ENCODE results near the gene PTK6. TPM values are rescaled to one million over a fixed set of nuclear protein-coding genes. Genes with fewer than 3 reads are reported as not detected.
A peak's percentile ranks its signal among the peaks of the same experiment; 100 is the strongest.

The PTK6 gene
- total and polyA plus RNA-seq, 4 donors: 0.06 to 2.1 (median 1.1) TPM; not detected in 1

DNA sequence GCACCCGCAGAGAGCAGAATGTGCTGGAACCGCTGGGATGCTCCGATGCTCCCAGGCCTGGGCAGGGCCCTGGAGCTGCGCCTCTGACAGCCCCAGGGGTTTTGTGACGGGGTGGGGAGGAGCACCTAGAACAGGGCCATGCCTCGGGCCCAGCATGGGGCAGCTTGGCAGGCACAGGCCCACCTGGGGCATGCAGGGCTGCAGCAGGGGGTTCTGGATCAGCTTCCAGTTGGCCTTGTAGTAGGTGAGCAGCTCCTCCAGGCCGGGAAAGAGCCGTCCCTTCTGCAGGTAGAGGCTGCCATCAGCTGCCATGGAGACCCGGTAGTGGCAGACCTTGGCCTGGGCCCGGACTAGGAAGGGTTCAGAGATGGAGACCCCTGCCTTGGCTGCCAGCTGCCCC, 6.0 kb upstream of the PTK6 start:
- H3K27ac ChIP-seq (ENCODE audit: low read depth, low read length): no peak overlapping the region
- H3K36me3 ChIP-seq (ENCODE audit: control insufficient read depth, insufficient read depth, low read length): no peaks in the 10 kb centered on the region
- no peak overlapping the region for H3K4me3 ChIP-seq (ENCODE audit: low read depth, low read length)
- 82% methylated on average over 10 of the region's 10 CpGs for WGBS (ENCODE audit: insufficient coverage)
- H3K27me3 ChIP-seq (ENCODE audit: control insufficient read depth, insufficient read depth, low read length): peaks cover 10% of the 10 kb centered on the region
- H3K9me3 ChIP-seq (ENCODE audit: control insufficient read depth, insufficient read depth, low read length): no peaks in the 10 kb centered on the region
- H3K4me1 ChIP-seq (ENCODE audit: control insufficient read depth, insufficient read depth, low read length): peaks cover 6% of the 10 kb centered on the region
- no peak for DNase-seq (ENCODE audit: low read depth in 4 of 6, low spot score in 6 of 6)

DNA sequence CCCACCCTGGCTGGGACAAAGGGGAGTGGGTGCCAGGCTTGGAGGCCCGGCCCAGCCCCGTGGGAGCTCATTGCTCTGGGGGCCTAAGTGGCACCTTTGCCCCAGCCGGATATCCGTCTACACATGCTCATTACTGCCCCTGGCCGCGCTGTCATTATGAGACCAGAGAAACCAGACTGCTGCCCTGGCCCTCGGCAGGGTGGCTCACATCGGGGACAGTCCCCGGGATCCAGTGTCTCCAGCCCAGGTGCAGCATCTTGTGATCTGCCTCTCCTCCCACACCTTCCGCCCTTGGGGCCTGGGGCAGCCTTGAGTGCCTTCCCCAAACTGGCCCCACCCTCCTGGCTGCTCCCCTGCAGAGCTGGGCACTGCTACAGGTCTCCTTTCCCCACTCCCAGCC, 5.5 kb upstream of the PTK6 start:
- Histone ChIP-seq H3K4me1 (ENCODE audit: control insufficient read depth, insufficient read depth, low read length) (peaks cover 11% of the 10 kb centered on the region), H3K36me3 (ENCODE audit: control insufficient read depth, insufficient read depth, low read length) (no peaks in the 10 kb centered on the region), H3K9me3 (ENCODE audit: control insufficient read depth, insufficient read depth, low read length) (no peaks in the 10 kb centered on the region), H3K27me3 (ENCODE audit: control insufficient read depth, insufficient read depth, low read length) (peaks cover 8% of the 10 kb centered on the region), H3K4me3 (ENCODE audit: low read depth, low read length) (no peak overlapping the region), H3K27ac (ENCODE audit: low read depth, low read length) (no peak overlapping the region)
- 84% methylated on average over 10 of the region's 10 CpGs for WGBS (ENCODE audit: insufficient coverage)
- no peak for DNase-seq (ENCODE audit: low read depth in 4 of 6, low spot score in 6 of 6)

DNA sequence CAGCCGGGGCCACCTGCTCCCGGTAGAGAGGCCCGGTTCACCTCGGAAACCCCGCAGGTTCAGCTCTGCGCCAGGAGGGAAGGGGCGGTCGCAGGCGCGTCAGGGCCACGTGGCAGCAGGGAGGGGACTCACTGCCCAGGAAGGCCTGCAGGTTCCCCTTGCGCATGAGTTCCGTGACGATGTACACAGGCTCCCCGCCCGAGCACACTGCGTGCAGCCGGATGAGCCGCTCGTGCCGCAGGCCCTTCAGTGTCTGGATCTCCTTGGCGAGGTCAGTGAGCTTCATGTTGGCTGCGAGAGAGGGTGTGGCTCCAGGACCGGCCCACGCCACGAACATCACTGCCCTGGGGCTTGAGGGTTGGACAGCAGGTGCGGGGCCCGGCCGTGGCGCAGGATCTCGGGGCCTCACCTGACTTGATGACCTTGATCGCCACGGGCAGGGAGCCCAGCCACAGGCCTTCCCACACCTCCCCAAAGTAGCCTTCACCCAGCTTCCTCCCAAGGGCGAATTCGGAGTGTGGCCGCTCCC, 4.9 kb upstream of the PTK6 start:
- Histone ChIP-seq H3K4me1 (ENCODE audit: control insufficient read depth, insufficient read depth, low read length) (peaks cover 16% of the 10 kb centered on the region), H3K4me3 (ENCODE audit: low read depth, low read length) (no peak overlapping the region), H3K27me3 (ENCODE audit: control insufficient read depth, insufficient read depth, low read length) (peaks cover 6% of the 10 kb centered on the region), H3K9me3 (ENCODE audit: control insufficient read depth, insufficient read depth, low read length) (no peaks in the 10 kb centered on the region), H3K36me3 (ENCODE audit: control insufficient read depth, insufficient read depth, low read length) (no peaks in the 10 kb centered on the region), H3K27ac (ENCODE audit: low read depth, low read length) (no peak overlapping the region)
- 84% methylated on average over 36 of the region's 36 CpGs for WGBS (ENCODE audit: insufficient coverage)
- DNase-seq (ENCODE audit: low read depth in 4 of 6, low spot score in 6 of 6): no peak

DNA sequence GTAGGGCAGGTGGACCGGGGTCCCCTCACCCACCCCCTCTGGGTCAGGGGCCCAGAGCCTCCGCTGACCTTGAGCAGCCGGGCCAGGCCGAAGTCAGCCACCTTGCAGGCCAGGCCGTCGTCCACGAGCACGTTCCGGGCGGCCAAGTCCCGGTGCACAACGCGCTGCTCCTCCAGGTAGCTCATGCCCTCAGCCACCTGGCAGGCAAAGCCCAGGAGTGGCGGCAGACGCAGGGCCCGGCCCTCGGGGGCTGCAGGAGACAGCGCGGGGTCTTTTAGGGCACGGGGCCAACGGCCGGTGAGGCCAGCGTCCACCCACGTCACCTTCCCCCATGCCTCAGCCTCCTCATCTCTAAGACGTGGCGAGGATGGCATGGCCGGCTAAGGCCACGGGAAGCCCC, 4.2 kb upstream of the PTK6 start:
- H3K4me1 ChIP-seq (ENCODE audit: control insufficient read depth, insufficient read depth, low read length): peaks cover 19% of the 10 kb centered on the region
- H3K9me3 ChIP-seq (ENCODE audit: control insufficient read depth, insufficient read depth, low read length): no peaks in the 10 kb centered on the region
- no peak overlapping the region for H3K4me3 ChIP-seq (ENCODE audit: low read depth, low read length)
- no peaks in the 10 kb centered on the region for H3K27me3 ChIP-seq (ENCODE audit: control insufficient read depth, insufficient read depth, low read length)
- no peak overlapping the region for H3K27ac ChIP-seq (ENCODE audit: low read depth, low read length)
- no peaks in the 10 kb centered on the region for H3K36me3 ChIP-seq (ENCODE audit: control insufficient read depth, insufficient read depth, low read length)
- WGBS (ENCODE audit: insufficient coverage): 90% methylated on average over 28 of the region's 28 CpGs
- no peak for DNase-seq (ENCODE audit: low read depth in 4 of 6, low spot score in 6 of 6)

DNA sequence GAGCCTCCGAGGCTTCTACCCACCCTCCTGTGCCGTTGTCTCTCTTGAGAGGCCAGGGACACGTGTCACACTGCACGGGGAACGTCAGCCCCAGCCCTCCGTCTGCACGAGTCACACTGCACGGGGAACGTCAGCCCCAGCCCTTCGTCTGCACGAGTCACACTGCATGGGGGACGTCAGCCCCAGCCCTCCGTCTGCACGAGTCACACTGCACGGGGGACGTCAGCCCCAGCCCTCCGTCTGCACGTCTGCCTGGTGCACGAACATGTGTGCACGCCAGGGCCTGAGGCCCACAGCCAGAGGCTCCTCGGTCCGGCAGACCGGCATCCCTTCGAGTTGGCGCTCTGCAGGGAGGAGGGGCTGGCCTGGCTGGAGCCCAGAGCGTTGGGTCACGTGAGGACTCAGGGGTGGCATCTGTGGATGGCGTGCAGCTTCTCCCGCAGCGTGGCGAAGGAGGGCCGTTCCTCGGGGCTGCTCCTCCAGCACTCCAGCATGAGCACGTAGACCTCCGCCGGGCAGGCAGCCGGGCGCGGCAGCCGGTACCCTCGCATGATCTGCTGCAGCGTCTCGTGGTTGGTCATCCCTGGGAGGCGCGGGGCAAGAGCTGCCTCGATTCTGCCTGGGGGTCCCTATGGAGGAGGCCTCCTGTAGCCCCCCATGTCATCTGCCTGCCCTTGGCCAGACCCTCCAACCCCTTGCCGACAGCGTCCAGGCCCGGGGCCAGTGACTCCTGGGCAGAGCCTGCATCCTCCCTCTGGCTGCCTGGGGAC, 3.4 kb upstream of the PTK6 start:
- peaks cover 22% of the 10 kb centered on the region for H3K4me1 ChIP-seq (ENCODE audit: control insufficient read depth, insufficient read depth, low read length)
- DNase-seq (ENCODE audit: low read depth in 4 of 6, low spot score in 6 of 6): peak in 2 of 6 donors; percentile 47 to 59
- H3K27me3 ChIP-seq (ENCODE audit: control insufficient read depth, insufficient read depth, low read length): no peaks in the 10 kb centered on the region
- no peaks in the 10 kb centered on the region for H3K36me3 ChIP-seq (ENCODE audit: control insufficient read depth, insufficient read depth, low read length)
- WGBS (ENCODE audit: insufficient coverage): 59% methylated on average over 49 of the region's 49 CpGs
- H3K27ac ChIP-seq (ENCODE audit: low read depth, low read length): no peak overlapping the region
- H3K9me3 ChIP-seq (ENCODE audit: control insufficient read depth, insufficient read depth, low read length): no peaks in the 10 kb centered on the region
- H3K4me3 ChIP-seq (ENCODE audit: low read depth, low read length): no peak overlapping the region

DNA sequence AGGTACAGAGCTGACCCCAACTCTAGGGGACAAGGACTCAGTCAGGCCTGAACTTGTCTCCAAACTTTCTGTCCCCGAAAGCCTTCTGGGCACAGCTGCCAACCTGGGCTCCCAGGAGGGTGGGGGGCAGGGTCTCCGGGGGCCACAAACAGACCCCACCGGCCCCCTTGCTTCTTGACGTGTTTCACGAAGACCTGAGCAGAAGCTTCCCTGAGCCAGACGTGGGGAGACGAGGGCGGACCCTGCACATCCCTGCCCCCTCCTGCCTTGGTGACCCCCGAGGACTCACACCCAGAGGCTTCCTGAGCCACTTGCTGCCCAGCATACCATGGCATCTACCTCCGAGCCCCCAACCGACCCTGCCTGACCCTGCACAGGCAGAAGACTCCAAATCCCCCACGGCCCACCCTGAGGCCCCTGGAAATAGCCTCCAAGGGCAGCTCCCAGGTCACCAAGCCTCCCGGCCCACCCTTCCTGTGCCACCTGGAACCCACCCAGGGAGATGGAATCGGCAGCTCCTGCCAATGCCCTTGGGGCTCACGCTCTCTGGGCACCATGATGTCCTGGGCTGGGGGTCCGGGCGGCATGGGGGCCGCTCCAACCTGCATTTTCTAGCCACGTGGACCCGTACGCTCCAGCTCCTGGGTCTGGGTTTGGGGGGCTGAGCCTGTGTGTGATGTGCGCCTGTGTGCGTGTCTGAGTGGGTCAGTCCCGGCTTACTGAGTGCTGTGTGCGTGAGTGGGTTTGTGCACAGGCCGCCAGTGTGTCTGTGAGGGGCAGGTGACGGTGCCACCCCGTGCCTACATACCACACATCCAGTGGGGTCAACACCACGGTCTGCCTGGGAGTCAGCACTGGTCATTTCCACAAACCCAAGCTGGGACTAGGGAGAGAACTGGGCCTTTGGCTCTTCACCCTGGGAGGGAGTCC, 2.5 kb upstream of the PTK6 start:
- Histone ChIP-seq H3K4me3 (ENCODE audit: low read depth, low read length) (no peak overlapping the region), H3K27me3 (ENCODE audit: control insufficient read depth, insufficient read depth, low read length) (no peaks in the 10 kb centered on the region), H3K9me3 (ENCODE audit: control insufficient read depth, insufficient read depth, low read length) (no peaks in the 10 kb centered on the region), H3K27ac (ENCODE audit: low read depth, low read length) (no peak overlapping the region), H3K4me1 (ENCODE audit: control insufficient read depth, insufficient read depth, low read length) (peaks cover 27% of the 10 kb centered on the region), H3K36me3 (ENCODE audit: control insufficient read depth, insufficient read depth, low read length) (no peaks in the 10 kb centered on the region)
- no peak for DNase-seq (ENCODE audit: low read depth in 4 of 6, low spot score in 6 of 6)
- 92% methylated on average over 28 of the region's 29 CpGs for WGBS (ENCODE audit: insufficient coverage)

DNA sequence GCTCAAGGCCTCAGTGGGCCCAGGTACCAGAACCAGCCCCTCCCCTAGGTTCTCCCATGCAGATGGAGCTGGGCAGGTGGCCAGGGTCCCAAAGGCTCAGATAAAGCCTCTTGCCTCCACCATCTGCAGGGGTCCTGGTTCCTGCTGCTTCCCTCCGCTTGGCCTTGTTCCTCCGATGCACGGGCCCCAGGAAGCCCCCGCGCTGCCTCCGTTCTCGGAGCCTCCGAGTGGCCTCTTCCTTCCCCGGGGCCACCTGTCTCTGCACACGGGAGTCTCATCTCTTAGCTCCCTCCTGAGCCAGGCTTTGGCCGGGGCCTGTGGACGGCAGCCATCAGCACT, 1.9 kb upstream of the PTK6 start:
- Histone ChIP-seq H3K36me3 (ENCODE audit: control insufficient read depth, insufficient read depth, low read length) (no peaks in the 10 kb centered on the region), H3K4me1 (ENCODE audit: control insufficient read depth, insufficient read depth, low read length) (peaks cover 30% of the 10 kb centered on the region), H3K27ac (ENCODE audit: low read depth, low read length) (no peak overlapping the region), H3K4me3 (ENCODE audit: low read depth, low read length) (no peak overlapping the region), H3K27me3 (ENCODE audit: control insufficient read depth, insufficient read depth, low read length) (no peaks in the 10 kb centered on the region), H3K9me3 (ENCODE audit: control insufficient read depth, insufficient read depth, low read length) (no peaks in the 10 kb centered on the region)
- no peak for DNase-seq (ENCODE audit: low read depth in 4 of 6, low spot score in 6 of 6)
- WGBS (ENCODE audit: insufficient coverage): 89% methylated on average over 12 of the region's 12 CpGs

DNA sequence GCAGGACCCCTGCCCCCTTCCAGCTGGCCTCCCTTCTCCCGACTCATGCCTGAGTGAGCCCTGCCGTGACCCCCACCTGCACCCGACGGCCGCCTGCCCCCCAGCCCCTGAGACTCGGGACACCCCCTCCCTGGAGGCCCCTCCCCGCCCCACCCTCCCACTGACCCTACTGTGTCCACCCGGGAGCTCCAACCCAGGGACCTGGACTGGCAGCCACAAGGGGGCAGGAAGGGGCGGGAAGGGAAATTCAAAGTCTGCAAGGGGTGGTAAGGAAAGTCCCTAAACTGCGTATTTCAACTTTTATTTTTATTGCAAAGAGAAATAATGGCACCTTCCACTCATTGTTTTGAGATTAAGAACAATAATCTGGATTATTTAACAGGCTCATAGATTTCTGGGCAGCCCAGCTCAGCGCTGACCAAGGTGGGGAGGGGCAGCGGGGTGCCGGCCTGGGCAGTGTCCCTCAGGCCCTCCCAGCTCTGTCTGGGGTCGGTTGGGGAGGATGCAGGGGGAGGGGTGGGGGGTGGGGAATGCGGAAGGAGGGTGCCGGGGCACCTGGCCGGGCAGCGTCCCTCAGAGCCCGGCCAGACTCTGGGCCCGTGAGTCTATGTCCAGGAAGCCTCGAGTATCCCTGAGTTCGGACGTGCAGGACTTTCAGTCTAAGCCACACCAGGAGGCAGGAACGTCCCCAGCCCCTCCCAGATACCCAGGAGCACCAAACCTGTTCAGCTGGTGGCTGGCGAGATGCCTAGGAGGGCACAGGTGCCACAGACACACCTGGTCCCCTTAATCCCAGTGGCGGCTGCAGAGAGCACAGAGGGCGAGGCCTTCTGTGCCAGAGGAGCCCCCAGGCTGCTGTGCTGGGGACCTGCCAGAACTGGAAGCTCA, 1.3 kb upstream of the PTK6 start:
- Histone ChIP-seq H3K36me3 (ENCODE audit: control insufficient read depth, insufficient read depth, low read length) (no peaks in the 10 kb centered on the region), H3K27me3 (ENCODE audit: control insufficient read depth, insufficient read depth, low read length) (no peaks in the 10 kb centered on the region), H3K9me3 (ENCODE audit: control insufficient read depth, insufficient read depth, low read length) (no peaks in the 10 kb centered on the region), H3K4me3 (ENCODE audit: low read depth, low read length) (peak overlapping the region; percentile 20), H3K27ac (ENCODE audit: low read depth, low read length) (no peak overlapping the region), H3K4me1 (ENCODE audit: control insufficient read depth, insufficient read depth, low read length) (peaks cover 30% of the 10 kb centered on the region)
- WGBS (ENCODE audit: insufficient coverage): 85% methylated on average over 16 of the region's 27 CpGs
- no peak for DNase-seq (ENCODE audit: low read depth in 4 of 6, low spot score in 6 of 6)

DNA sequence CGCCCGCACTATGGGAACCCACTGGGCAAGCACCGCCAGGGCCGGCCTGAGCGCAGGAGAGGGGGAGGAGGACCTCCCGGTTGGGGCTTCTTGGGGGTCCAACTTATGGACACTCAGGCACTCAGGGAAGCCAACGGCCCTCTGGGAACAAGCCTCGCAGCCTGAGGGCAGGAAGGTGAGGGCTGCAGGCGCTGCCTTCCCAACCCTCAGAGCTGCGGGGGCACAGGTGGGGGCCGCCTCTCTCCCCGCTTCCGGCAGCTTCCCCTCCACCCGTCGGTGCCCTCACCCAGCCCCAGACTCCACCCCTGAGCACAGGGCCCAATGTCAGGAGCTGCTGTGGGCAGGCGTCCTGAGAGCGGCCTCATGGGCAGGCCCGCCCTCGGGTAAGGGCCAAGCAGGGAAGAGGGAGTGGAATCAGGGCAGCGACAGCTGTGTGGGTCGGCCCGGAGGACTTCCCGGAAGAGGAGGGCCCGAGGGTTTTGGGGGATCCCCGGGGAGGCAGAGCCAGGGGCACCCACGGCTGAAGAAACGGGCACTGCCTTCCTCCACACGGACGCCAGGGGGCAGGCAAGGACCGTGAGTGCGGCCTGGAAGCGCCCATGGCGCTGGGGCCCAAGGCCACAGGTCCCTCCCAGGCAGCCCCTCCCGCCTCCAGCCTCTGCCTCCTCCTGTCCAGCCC, 488 bp upstream of the PTK6 start:
- Histone ChIP-seq H3K27me3 (ENCODE audit: control insufficient read depth, insufficient read depth, low read length) (no peaks in the 10 kb centered on the region), H3K27ac (ENCODE audit: low read depth, low read length) (no peak overlapping the region)
- WGBS (ENCODE audit: insufficient coverage): 24% methylated on average over 33 of the region's 34 CpGs

More for the DNA sequence above, 488 bp upstream of the PTK6 start:
- H3K4me1 ChIP-seq (ENCODE audit: control insufficient read depth, insufficient read depth, low read length): peaks cover 30% of the 10 kb centered on the region
- no peaks in the 10 kb centered on the region for H3K9me3 ChIP-seq (ENCODE audit: control insufficient read depth, insufficient read depth, low read length)
- H3K36me3 ChIP-seq (ENCODE audit: control insufficient read depth, insufficient read depth, low read length): peaks cover under 1% of the 10 kb centered on the region
- peak in 4 of 6 donors; percentile 26 to 87 (median 66) for DNase-seq (ENCODE audit: low read depth in 4 of 6, low spot score in 6 of 6)
- peak overlapping the region; percentile 20 for H3K4me3 ChIP-seq (ENCODE audit: low read depth, low read length)
